GM23338 (cell line): ENCODE data around the gene GALNT14. TPM values are rescaled to one million over a fixed set of nuclear protein-coding genes. Genes with fewer than 3 reads are reported as not detected.

Experiments used
- ATAC-seq: fragments of 200-7000 bp; cut with Tn5 transposase; 3 replicates; pipeline ENCODE4 v1.9.1; 2020
- DNase-seq: peaks from one replicate; pipeline ENCODE4 v3.0.0-alpha.2; 2015; ENCODE audit warnings: low spot score
- H2AFZ ChIP-seq: fragments of 200-600 bp; sonication (generic); 2 replicates; pipeline ENCODE4 v1.8.0; 2016; ENCODE audit warnings: antibody characterized with exemption, mild to moderate bottlenecking, moderate library complexity
- H3F3A ChIP-seq: fragments of 200-600 bp; sonication (generic); replicated peaks from 2 replicates; pipeline ENCODE4 v1.8.0; 2017; ENCODE audit warnings: antibody characterized with exemption, mixed run types, low read depth
- H3K27ac ChIP-seq: fragments of 200-600 bp; sonication (generic); 2 replicates; pipeline ENCODE4 v1.6.1; 2016; ENCODE audit warnings: low read depth
- H3K27me3 ChIP-seq: fragments of 200-600 bp; sonication (generic); 2 replicates; pipeline ENCODE4 v1.8.0; 2016; ENCODE audit warnings: mild to moderate bottlenecking, mixed run types, moderate library complexity; ENCODE audit not compliant: insufficient read depth
- H3K36me3 ChIP-seq: fragments of 200-600 bp; sonication (generic); 2 replicates; pipeline ENCODE4 v1.8.0; 2016; ENCODE audit warnings: mild to moderate bottlenecking; ENCODE audit not compliant: insufficient read depth
- H3K4me1 ChIP-seq: fragments of 200-600 bp; sonication (generic); 2 replicates; pipeline ENCODE4 v1.8.0; 2016; ENCODE audit warnings: mild to moderate bottlenecking, moderate library complexity; ENCODE audit not compliant: insufficient read depth
- H3K4me2 ChIP-seq: fragments of 200-600 bp; sonication (generic); 2 replicates; pipeline ENCODE4 v1.7.1; 2017; ENCODE audit warnings: mixed run types
- H3K4me3 ChIP-seq: fragments of 200-600 bp; sonication (generic); 2 replicates; pipeline ENCODE4 v1.6.1; 2016; ENCODE audit warnings: mixed run types
- H3K79me2 ChIP-seq: fragments of 200-600 bp; sonication (generic); replicated peaks from 2 replicates; pipeline ENCODE4 v1.8.0; 2017; ENCODE audit warnings: mild to moderate bottlenecking; ENCODE audit not compliant: insufficient read depth
- H3K9me2 ChIP-seq: fragments of 200-600 bp; sonication (generic); 2 replicates; pipeline ENCODE4 v1.8.0; 2017; ENCODE audit not compliant: insufficient read depth
- H4K20me1 ChIP-seq: fragments of 200-600 bp; sonication (generic); replicated peaks from 2 replicates; pipeline ENCODE4 v1.8.0; 2017; ENCODE audit warnings: mild to moderate bottlenecking; ENCODE audit not compliant: insufficient read depth
- H3K27ac Mint-ChIP-seq: 2 replicates; pipeline ENCODE4 v1.8.0; 2020; ENCODE audit warnings: inconsistent platforms, mild to moderate bottlenecking, moderate library complexity, mixed read lengths
- H3K27me3 Mint-ChIP-seq: 3 replicates; pipeline ENCODE4 v1.8.0; 2022; ENCODE audit warnings: low read depth, mild to moderate bottlenecking, moderate library complexity, mixed read lengths, inconsistent platforms; ENCODE audit not compliant: insufficient read depth, poor library complexity
- H3K36me3 Mint-ChIP-seq: 3 replicates; pipeline ENCODE4 v1.8.0; 2021; ENCODE audit warnings: low read depth, mild to moderate bottlenecking, inconsistent platforms, moderate library complexity, mixed read lengths
- H3K4me1 Mint-ChIP-seq: 3 replicates; pipeline ENCODE4 v1.8.0; 2020; ENCODE audit warnings: mild to moderate bottlenecking, inconsistent platforms, mixed read lengths
- H3K4me3 Mint-ChIP-seq: 3 replicates; pipeline ENCODE4 v1.8.0; 2021; ENCODE audit warnings: moderate library complexity, mild to moderate bottlenecking, inconsistent platforms, mixed read lengths
- H3K9me3 Mint-ChIP-seq: 3 replicates; pipeline ENCODE4 v1.8.0; 2020; ENCODE audit warnings: moderate library complexity, mild to moderate bottlenecking, inconsistent platforms, mixed read lengths
- ETS1 ChIP-seq: IDR thresholded peaks from 2 replicates; pipeline ENCODE4 v1.6.1; 2016; ENCODE audit warnings: antibody characterized with exemption
- EZH2 ChIP-seq: fragments of 200-600 bp; sonication (generic); IDR thresholded peaks from one replicate; pipeline ENCODE4 v1.8.0; 2017; ENCODE audit warnings: antibody characterized with exemption, mild to moderate bottlenecking, low read depth; ENCODE audit not compliant: unreplicated experiment
- NANOG ChIP-seq: IDR thresholded peaks from 2 replicates; pipeline ENCODE4 v1.6.1; 2016; ENCODE audit warnings: antibody characterized with exemption, borderline replicate concordance
- STAT1 ChIP-seq: IDR thresholded peaks from one replicate; pipeline ENCODE4 v1.6.1; 2016; ENCODE audit warnings: antibody characterized with exemption; ENCODE audit not compliant: unreplicated experiment
- ZNF114 ChIP-seq: fragments of 250-450 bp; sonication (Bioruptor Pico); IDR thresholded peaks from 2 replicates; pipeline ENCODE4 v1.5.0; 2020; ENCODE audit warnings: mild to moderate bottlenecking, moderate library complexity
- ZNF331 ChIP-seq: fragments of 250-450 bp; sonication (Bioruptor Pico); IDR thresholded peaks from 2 replicates; pipeline ENCODE4 v1.5.0; 2020; ENCODE audit warnings: low read depth, mild to moderate bottlenecking, moderate library complexity
- polyA plus RNA-seq: library from polyadenylated mRNA; unstranded; fragments of >200 nt; fragmentation: Nextera tagmentation; extraction: Ambion mirVana; gene quantifications from 2 replicates; pipeline ENCODE4 v1.2.1, GENCODE V29; 2016
- total RNA-seq: library from RNA; depleted of rRNA; stranded (reverse); fragments of >200 nt; shearing (Covaris generic); gene quantifications from 2 replicates; pipeline ENCODE4 v1.2.3, GENCODE V29; 2014
- TF ChIP-seq, protein P1 (sequence below): IDR thresholded peaks from one replicate; pipeline ENCODE4 v1.6.1; 2018; ENCODE audit warnings: antibody characterized with exemption; ENCODE audit not compliant: unreplicated experiment

The GALNT14 gene
- total and polyA plus RNA-seq, 2 experiments from 2014 or later = 5.4 to 7.7 TPM

GRCh38 chr2:31058096-31059035 lies 79.9 kb downstream of the GALNT14 start:
- H4K20me1 ChIP-seq = no peaks in the 10 kb centered on the region
- H3K79me2 ChIP-seq = no peaks in the 10 kb centered on the region
- H3F3A ChIP-seq = no peaks in the 10 kb centered on the region
- no peak overlapping the region for H3K27ac ChIP-seq
- H3K4me2 ChIP-seq = no peak overlapping the region
- no peak overlapping the region for H2AFZ ChIP-seq
- no peak for ATAC-seq
- no peak overlapping the region for H3K27ac Mint-ChIP-seq
- peaks cover 8% of the 10 kb centered on the region; the same call in 2 of the 3 replicates for H3K4me1 Mint-ChIP-seq
- no peak for DNase-seq
- TF ChIP-seq, protein P1, sequence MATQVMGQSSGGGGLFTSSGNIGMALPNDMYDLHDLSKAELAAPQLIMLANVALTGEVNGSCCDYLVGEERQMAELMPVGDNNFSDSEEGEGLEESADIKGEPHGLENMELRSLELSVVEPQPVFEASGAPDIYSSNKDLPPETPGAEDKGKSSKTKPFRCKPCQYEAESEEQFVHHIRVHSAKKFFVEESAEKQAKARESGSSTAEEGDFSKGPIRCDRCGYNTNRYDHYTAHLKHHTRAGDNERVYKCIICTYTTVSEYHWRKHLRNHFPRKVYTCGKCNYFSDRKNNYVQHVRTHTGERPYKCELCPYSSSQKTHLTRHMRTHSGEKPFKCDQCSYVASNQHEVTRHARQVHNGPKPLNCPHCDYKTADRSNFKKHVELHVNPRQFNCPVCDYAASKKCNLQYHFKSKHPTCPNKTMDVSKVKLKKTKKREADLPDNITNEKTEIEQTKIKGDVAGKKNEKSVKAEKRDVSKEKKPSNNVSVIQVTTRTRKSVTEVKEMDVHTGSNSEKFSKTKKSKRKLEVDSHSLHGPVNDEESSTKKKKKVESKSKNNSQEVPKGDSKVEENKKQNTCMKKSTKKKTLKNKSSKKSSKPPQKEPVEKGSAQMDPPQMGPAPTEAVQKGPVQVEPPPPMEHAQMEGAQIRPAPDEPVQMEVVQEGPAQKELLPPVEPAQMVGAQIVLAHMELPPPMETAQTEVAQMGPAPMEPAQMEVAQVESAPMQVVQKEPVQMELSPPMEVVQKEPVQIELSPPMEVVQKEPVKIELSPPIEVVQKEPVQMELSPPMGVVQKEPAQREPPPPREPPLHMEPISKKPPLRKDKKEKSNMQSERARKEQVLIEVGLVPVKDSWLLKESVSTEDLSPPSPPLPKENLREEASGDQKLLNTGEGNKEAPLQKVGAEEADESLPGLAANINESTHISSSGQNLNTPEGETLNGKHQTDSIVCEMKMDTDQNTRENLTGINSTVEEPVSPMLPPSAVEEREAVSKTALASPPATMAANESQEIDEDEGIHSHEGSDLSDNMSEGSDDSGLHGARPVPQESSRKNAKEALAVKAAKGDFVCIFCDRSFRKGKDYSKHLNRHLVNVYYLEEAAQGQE = no peak
- no peak for TF ChIP-seq STAT1
- no peaks in the 10 kb centered on the region for H3K36me3 ChIP-seq
- H3K4me1 ChIP-seq = no peaks in the 10 kb centered on the region
- peaks cover 5% of the 10 kb centered on the region for H3K27me3 Mint-ChIP-seq
- no peaks in the 10 kb centered on the region for H3K27me3 ChIP-seq
- H3K4me3 ChIP-seq = no peak overlapping the region
- no peak overlapping the region for H3K4me3 Mint-ChIP-seq
- H3K36me3 Mint-ChIP-seq = no peaks in the 10 kb centered on the region
- no peaks in the 10 kb centered on the region for H3K9me2 ChIP-seq
- H3K9me3 Mint-ChIP-seq = peaks cover 5% of the 10 kb centered on the region; the same call in 1 of the 3 replicates

DNA sequence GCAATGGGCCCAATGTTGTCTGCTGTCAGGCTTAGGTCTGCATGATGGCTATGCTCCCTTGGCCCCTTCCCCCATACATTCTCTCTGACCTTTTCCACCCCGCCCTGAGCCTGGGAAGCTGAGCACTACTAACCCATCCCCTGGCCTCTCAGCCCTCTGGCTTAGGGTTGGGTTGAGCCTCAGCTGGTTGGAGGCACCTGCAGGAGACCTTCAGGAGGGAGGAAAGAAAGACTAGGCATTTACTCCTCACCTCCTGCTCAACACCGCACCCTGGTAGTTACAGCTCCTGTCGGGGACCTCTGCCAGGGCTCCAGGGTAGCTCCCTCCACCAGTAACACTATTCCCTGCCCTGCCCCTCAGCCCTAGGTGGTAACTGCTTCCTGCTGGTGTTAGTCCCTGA lies 80.5 kb downstream of the GALNT14 start:
- H3K4me3 ChIP-seq = no peak overlapping the region
- DNase-seq = no peak
- no peaks in the 10 kb centered on the region for H3K79me2 ChIP-seq
- H4K20me1 ChIP-seq = no peaks in the 10 kb centered on the region
- no peak overlapping the region for H3K4me3 Mint-ChIP-seq
- H3K9me3 Mint-ChIP-seq = peaks cover 2% of the 10 kb centered on the region; the same call in 1 of the 3 replicates
- no peak overlapping the region for H3K27ac Mint-ChIP-seq
- H3K36me3 Mint-ChIP-seq = no peaks in the 10 kb centered on the region
- no peaks in the 10 kb centered on the region for H3K27me3 ChIP-seq
- TF ChIP-seq ETS1 (no peak), ZNF114 (no peak), STAT1 (no peak), ZNF331 (CRISPR knock-in tag) (no peak), NANOG (no peak), EZH2 (no peak)
- no peaks in the 10 kb centered on the region for H3F3A ChIP-seq
- H3K4me1 ChIP-seq = no peaks in the 10 kb centered on the region
- no peaks in the 10 kb centered on the region for H3K36me3 ChIP-seq
- no peak for ATAC-seq
- no peak overlapping the region for H3K4me2 ChIP-seq
- H3K27ac ChIP-seq = no peak overlapping the region
- no peaks in the 10 kb centered on the region for H3K9me2 ChIP-seq
- H3K27me3 Mint-ChIP-seq = peaks cover 5% of the 10 kb centered on the region
- H3K4me1 Mint-ChIP-seq = peaks cover 8% of the 10 kb centered on the region; the same call in 2 of the 3 replicates
- H2AFZ ChIP-seq = no peak overlapping the region
